ENCODE measurements around the gene INPP5A.

DNA sequence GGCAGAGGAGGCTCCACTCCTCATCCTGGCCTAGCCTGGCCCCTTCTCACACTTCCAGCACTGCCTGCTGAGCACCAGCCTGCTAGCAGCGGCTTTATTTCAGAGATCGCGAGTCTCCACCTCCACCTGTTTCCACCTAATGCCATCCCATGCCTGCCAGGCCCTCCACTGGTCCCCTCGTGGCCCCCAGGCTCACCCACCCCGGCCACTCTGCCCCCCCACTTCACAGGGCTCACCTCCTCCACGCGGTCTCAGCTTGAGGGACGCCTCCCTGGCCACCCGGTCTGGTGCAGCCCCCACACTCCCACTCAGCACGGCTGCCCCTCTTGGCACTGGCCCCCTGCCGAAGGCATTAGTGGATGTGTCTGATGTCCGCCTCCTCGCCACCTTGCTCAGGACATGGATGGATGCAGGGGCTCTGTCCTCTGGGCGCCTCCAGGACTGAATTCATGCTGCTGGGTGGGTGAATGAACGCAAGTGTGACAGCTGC, 252.1 kb downstream of the INPP5A start:
- TF ChIP-seq POLR2AphosphoS5 (IDR thresholded peaks at IDR 0.05) (no peak), CTCF (IDR thresholded peaks at IDR 0.05) (no peak)

Data from transverse colon (tissue), 4 donors.